COLO668 (cell line): ENCODE measurements around the gene FUT3.
"Not testable (repeated sequence)": the region's sequence is repeated elsewhere in the genome, so short reads cannot be mapped to it uniquely, and the experiment has no call there.

Experiments used
- DNase-seq: peaks from one replicate; lab custom pipeline; 2025; ENCODE audit not compliant: unreplicated experiment; lab: John Stamatoyannopoulos, UW

Gene FUT3

DNA sequence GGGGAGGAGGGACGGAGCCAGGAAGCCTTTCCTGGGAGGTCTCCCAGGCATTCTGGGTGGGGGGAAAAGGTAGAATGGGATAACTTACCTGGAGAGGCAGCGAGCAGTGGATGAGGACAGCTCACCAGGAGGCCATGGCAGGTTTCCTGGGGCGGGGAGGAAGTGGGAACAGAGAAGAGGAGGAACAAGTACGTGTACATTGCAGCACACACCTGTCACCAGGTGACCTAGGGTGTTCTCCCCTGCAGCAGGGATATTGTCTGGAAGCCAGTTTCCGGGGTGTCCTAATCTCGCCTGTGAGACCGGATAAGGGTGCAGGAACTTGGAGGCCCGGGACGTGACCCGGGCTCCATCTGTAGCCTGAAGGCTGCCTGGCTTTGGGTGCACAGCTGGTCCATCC, at the start of gene FUT3:
TSS of gene FUT3 (minus strand) at position 148 of the 400 bp plus-strand sequence.
- peak; percentile 61 for DNase-seq

DNA sequence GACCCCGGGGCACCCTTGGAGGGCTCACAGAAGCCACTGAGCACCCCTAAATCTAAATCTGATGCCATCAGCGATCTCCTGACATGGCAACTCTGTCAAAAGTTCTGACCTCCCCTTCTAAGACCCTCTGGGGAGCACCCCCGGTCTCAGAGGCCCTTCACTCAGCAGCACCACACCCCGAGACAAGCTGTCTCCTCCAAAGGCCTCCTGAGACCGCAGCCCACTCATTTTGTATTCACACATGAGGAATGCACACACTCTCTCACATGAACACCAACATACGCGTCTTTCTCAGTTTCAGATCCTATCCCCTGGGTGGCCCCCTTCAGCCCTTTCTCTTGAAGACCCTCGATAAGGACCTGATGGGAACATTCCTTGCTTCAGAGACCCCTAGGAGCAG, 49.7 kb upstream of the FUT3 start:
- DNase-seq: no peak

DNA sequence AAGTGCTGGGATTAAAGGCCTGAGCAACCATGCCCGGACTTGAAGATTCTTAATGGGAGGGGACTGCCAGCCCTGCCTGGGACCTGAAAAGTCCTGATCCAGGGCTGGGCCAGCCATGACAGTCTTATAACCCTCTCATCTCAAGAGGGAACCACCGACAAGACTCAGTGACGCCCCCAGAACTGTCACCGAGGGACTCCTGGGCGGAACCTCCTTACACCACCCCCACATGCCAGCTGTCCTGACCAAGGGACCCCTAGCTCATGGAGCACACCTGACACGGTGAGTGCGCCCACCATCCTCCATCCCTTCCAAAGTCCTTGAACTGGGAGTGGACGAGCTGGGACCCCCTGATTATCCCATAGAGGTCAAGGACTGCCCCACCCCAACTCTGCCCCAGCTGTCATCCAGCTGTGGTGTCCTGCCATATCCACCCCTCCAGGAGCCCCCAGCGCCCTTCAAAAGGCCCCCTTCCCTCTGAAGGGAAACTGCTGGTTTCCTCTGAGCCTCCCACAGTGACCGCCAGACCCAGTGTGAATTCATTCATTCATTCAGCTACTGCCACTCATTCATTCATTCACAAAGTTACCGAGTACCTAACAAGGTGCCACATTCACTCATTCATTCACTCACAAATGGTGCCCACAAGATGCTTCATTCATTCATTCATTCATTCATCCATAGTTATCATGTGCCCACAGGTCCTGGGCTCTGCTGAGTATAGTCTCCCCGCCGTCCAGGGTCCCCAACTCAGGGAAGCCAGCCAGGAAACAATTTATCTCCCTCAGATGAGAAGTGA, 48.7 kb upstream of the FUT3 start:
- no peak for DNase-seq

DNA sequence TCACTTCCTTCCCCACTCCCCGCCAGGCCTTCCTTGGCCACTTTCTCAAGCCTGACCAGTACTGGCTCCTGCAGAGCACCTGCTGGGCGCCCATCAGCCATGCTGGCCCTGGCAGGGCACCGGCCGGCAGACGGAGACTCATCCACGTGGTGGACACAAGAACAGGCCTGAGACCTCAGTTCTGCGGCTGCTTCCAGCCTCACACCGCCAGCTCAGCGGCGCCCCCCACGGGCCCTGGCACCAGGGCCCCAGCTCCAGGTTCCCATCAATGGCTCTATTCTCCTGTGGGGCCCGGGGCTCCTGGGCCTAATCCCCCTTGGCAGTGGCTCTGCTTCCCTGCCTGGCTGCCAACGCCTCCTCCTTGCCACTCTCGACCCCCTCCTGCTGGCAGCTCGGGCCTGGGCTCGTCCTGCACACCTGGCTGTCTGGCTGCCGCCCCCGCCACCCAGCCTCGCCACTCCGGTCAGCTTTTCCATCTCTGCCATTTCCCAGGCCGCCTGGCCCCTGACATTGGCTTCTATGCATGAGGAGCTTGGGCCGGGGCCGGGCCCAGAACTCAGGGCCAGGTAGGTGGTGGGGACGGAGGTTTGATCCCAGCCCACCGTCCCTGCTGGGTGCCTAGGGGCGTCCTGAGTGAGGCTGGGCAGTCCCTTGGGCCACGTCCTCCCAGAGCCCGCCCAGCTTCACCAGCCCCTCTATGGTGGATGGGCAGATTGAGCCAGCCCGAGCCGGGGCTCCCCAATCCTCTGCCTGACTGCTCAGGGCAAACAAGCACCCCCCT, 46.1 kb upstream of the FUT3 start:
- no peak for DNase-seq

DNA sequence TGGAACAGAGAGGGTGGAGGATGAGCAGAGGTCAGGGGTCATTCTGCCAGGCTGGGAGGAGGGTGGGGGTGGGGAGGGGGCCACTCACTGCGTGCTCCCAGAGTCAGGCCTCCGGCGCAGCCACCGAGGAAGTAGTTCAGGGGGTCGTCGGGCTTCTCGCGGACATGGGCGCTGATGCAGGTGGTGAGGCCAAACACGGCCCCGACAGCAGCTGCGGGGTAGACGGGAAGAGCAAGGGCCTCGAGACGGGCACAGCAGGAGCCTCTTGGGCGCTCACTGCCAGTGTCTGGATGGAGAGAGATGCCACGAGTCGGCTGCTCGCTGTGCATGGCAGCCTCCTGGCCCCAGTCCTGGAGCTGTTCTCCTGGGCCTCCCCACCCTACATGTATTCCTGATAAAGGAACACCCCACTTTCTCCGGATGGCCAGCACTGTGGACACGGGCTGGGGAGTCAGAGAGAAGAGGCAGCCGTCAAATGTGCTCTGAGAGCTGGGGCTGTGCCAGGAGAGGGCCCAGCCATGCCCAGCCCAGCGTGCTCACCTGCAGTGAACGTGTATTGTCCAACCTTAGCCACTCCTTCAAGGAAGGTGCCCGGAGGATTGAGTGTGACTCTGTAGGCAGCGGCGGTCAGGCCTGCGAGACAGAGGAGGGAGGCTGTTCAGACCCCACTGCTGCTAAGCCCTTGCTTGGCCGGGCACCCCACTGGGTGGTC, 45.3 kb upstream of the FUT3 start:
- no peak for DNase-seq

DNA sequence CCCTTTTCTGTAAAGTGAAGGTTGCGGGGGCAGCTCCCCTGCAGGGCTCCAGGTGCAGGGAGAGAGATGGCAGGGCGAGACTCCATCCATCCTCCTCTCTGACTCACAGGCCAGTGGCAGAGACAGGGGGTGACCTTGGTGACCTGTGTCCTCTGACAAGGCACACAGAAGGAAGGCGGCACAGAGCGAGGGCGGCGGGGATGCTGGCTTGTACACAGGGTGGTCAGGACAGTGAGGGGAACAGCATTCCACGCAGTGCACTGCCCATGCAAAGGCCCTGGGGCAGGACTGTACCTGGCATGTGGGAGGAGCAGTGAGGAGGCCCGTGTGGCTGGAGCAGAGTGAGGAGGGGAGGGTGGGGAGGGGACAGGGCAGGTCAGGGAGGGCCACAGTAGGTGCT, 44.6 kb upstream of the FUT3 start:
- DNase-seq: no peak

DNA sequence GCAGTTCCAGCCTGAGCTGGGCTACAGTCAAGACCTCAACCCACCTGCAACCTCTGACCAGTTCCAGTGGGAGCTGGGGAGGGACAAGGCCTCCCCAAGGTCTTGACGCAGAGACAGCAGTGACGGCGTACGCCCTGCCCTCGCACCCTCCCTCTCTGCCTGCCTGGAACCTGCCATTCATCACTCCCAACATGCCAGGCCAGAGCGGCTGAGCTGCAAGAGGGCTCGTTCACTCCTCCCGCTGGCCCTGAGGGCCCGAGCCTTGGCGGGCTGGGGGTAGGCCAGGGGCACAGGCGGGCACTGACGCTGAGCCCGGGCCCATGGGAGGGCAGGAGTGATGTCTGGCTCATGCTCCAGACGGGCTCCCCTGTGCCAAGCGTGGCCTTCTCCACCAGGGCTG, 44.2 kb upstream of the FUT3 start:
- no peak for DNase-seq

DNA sequence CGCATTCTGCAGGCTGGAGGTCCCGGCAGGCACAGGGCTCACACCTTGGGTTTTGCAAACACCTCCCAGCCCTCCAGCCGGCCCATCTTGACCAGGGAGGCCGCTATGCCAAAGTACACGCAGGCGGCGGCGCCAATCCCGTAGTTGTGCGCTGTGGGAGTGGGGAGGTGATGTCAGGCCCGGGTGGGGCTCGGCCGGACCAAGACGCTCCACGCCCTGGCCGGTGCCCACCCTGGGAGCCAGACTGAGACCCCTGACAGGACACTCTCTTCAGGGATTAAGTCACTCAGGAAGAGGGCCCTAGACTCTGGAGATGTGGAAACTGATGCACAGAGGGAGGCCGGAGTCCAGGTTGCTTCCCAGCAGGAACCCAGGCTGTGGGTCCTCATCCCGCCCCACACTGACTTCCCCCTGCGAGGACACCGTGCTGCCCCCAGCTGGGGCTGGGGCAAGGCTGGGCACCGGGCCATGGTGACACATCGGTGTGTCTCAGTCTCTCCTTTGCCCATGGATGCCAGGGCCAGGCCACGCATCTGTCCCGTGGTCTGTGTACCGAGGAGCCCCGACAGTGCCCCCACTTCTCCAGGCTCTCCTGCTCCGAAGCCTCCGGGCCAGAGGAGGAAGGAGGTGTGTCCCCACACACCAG, 43.6 kb upstream of the FUT3 start:
- no peak for DNase-seq

DNA sequence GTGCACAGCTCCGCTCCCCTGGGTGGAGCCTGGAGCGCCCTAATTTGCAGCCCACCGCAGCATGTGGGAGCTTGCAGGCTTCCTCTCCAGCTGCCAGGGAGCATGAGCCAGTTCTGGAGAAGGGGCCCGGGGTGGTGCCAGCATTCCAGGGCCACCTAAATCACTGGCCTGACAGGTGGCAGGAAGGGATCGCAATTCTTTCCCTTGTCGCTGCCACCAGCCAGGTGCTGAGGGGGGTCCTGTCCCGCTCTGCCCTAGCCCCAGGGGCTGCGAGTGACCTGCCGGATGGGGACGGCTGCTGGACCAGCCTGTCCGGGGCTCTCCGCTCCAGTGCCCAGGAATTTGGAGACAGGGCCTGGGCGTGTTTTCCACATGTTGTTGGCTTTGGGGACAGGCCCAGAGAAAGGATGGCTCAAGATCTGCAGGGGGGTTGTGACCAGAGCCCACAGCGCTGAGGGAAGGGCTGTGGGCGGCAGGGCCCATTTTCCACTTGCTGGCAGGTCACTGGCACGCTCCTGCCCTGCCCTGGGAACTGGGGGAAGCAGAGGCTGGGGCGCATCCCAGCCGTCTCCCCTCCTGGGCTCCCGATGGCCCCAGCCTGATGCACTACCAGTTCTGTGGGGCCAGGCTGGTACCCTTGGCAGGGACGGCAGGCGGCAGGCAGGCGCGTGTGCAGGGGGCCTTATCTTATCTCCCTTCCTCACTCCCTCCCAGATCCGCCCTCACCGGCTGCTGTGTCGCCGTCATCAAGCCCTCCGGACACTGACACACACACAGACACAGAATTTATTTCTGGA, 42.9 kb upstream of the FUT3 start:
- no peak for DNase-seq

DNA sequence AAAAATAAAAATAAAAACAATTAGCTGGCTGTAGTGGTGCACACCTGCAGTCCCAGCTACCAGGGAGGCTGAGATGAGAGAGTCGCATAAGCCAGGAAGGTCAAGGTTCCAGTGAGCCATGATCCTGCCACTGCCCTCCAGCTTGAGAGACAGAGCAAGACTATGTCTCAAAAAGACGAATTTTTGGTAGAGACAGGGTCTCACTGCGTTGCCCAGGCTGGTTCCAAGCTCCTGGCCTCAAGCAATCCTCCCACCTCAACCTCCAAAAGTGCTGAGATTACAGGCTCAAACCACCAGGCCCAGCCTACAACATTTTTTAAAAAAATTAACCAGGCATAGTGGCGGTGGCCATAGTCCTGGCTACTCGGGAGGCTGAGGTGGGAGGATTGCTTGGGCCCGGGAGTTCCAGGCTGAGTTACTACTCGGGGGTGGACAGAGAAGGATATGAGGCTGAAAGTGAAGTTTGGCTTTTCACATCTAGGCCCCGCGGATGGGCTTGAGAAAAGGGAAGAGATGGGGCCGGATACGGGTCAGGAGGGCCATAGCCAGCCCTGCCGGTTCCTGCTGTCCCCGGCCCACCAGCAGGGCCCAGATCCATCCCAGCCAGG, 42.2 kb upstream of the FUT3 start:
- DNase-seq: no peak

DNA sequence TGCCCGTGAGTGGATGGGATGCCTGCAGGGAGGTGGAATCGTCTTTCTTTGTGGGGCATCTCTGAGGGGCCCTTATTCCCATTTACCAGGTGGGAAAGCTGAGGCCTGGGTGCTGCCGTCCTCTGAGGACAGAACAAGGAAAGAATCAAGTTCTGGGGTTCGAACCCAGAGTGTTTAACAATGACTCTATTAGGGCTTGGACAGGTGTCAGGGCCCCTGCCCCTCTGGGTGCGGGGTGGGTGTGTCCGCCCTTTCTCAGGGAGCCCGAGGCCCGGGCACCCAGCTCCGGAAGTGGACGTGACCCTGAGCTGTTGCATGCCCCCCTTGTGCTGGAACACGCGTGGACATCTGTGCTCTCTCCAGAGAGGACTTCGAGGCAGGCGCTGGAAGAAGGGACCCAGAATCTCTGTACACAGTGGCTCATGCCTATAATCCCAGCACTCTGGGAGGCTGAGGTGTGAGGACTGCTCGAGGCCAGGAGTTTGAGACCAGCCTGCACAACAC, 41.6 kb upstream of the FUT3 start:
- DNase-seq: no peak

DNA sequence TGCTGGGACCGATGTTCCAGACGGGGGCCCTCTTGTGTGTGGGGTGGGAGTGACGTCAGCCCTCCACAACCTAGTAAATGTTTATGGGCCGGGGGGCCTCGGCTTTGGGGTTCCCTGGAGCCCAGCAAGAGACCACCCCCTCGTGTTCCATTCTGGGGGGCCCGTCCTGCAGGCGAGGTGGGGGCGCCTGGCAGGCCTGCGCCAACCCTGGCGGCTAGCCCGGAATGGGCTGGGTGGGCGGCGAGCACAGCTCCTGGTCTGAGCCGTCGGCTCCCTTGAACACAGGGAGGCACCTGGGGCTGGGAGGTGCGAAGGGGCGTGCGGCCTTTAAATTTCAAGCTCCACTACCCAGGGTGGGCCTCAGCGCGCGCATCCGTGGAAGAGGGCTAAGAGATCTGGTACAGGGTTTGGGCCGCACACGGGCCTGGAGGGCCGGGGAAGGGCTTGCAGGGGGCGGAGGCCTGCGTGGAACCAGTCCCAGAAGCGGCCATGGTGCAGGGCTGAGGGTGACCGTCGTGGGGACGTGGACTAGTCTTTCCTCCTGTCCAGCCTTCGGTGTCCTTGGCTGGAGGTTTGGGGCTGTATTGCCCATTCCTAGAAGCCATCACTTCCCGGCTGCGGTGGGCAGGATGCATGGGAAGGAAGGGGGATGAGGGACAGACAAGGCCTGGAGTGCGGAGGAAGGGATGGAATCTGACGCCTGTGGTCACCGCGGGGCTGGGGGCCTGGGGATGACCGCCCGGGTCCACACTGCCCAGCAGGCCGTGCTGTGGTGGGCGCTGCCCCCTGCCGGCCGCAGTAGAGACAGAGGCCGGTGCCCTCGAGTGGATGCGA, 40.9 kb upstream of the FUT3 start:
- DNase-seq: peak; percentile 62

DNA sequence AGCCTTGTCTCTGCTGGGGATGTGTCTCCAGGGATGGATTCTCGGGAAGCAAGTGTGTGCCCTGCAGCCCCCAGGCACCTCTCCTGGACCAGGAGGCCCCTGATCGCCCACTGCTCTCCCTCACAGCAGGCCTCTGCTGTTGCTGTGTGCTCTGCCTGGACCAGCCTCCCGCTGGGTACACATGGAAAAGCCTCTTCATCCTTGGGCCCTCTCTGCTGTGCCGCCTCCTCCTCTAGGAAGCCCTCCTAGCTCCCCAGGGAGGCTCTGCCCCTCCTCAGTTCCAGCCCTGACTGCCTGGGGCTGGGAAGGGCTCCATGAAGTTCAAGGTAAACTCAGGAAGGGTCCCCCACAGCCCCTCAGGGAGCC, 40.3 kb upstream of the FUT3 start:
- no peak for DNase-seq

DNA sequence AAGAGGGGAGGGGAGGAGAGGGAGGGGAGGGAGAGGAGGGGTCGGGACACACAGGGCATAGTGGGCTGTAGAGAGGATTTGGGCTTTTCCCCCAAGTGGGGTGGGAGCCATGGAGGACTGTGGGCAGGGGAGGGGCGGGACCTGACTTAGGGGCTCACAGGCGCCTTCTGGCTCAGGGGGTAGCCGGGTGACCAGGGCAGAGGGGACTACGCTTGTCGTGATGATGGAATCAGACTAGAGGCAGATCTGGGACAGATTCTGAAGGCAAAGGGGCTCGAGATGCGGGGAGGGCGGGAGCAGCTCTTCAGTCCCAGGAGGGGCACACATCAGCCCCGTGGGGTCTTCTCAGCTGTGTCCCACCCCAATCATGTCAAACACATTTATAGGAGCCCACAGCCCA, 38.9 kb upstream of the FUT3 start:
- no peak for DNase-seq

DNA sequence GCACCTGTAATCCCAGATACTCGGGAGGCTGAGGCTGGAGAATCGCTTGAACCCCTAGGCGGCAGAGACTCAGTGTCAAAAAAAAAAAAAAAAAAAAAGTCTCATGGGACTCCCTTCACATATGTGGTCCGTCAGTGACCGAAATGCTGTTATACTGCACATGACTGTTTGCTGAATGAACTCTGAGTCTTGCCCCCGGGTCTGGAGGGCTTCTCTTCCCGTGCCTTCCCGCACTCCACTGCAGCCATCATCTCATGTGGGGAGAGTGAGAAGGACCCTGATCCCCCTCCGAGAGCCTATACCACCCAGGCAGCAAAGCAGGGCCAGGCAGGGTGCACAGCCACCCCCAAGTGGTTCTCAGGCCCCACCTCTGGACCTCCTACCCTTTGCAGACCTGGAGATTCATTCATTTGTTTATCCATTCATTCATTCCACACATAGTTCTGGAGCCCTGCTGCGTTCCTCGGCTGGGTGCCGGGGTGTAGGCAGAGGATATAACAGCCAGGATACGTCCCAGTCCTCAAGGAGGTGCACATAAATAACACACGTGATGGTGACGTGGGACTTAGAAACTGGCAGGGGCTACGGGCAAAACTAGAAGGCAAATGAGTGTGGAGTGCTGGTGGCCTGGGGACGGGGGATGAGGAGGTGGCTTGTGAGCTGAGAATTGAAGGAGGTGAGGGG, 38.2 kb upstream of the FUT3 start:
- DNase-seq: no peak

DNA sequence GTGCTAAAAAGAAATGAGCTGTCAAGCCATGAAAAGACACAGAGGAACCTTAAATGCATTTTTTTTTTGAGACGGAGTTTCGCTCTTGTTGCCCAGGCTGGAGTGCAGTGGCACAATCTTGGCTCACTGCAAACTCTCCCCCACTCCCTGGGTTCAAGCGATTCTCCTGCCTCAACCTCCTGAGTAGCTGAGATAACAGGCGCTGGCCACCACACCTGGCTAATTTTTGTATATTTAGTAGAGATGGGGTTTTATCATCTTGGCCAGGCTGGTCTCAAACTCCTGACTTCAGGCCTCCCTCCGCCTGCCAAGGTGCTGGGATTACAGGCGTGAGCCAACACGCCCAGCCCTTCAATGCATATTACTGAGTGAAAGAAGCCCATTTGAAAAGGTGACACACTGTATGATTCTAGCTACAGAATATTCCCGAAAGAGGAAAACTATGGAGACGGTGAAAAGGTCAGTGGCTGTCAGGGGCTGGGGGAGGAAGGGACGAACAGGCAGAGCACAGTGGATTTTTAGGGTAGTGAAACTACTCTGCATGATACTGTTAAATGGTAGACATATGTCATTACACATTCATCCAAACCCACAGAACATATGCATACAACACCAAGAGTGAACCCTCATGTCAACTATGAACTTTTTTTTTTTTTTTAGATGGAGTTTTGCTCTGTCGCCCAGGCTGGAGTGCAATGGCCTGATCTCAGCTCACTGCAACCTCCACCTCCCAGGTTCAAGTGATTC, 33.0 kb upstream of the FUT3 start:
- DNase-seq: not testable (repeated sequence)

DNA sequence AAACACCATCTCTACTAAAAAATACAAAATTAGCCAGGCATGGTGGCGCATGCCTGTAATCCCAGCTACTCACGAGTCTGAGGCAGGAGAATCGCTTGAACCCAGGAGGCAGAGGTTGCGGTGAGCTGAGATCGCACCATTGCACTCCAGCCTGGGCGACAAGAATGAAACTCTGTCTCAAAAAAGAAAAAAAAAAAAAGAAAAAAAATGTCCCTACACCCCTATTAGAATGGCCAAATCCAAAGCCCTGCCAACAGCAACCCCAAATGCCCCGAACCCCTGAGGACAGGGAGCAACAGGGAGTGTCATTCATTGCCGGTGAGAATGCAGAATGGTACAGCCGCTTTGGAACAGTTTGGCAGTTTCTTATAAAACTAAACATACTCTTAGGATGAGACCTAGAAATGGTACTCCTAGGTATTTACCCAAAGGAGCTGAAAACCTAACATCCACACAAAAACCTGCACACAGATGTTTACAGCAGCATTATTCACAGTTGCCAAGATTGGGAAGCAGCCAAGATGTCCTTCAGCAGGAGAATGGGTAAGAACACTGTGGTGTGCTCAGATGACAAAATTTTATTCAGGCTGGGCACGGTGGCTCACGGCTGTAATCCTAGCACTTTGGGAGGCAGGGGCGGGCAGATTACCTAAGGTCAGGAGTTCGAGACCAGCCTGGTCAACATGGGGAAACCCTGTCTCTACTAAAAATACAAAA, 32.1 kb upstream of the FUT3 start:
- not testable (repeated sequence) for DNase-seq
